HuH-7.5 (cell line): Measurements from ENCODE around the gene NUP93.

ENCODE experiments used
- DNase-seq: peaks from one replicate; pipeline ENCODE4 v3.0.0; 2011; ENCODE audit warnings: low spot score

NUP93 gene

GRCh38 chr16:56817056-56817455 lies 87.1 kb downstream of the NUP93 start:
- no peak for DNase-seq

- no peak for DNase-seq
These were observed 88.0 kb downstream of the NUP93 start for GRCh38 chr16:56817938-56818337.

GRCh38 chr16:56823081-56823733 lies 93.3 kb downstream of the NUP93 start:
- no peak for DNase-seq

- no peak for DNase-seq
These were observed 94.4 kb downstream of the NUP93 start for GRCh38 chr16:56824331-56824730.

DNA sequence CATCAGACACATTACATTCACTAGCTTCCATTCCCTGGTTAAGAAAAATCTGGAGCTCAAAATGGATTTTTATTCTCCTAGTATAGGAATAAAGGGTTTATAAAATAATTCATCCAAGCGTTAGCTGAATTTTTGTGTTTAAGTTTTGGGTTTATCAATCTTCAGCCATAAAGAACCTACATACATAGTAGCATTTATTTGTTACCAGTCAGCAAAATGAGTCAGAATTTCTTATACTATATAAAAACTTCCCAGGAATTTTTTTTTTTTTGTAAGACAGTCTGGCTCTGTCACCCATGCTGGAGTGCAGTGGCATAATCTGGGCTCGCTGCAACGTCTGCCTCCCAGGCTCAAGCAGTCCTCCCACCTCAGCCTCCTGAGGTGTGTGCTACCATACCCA lies 94.9 kb downstream of the NUP93 start:
- DNase-seq = no peak

GRCh38 chr16:56825826-56826225 lies 95.9 kb downstream of the NUP93 start:
- DNase-seq = no peak

DNA sequence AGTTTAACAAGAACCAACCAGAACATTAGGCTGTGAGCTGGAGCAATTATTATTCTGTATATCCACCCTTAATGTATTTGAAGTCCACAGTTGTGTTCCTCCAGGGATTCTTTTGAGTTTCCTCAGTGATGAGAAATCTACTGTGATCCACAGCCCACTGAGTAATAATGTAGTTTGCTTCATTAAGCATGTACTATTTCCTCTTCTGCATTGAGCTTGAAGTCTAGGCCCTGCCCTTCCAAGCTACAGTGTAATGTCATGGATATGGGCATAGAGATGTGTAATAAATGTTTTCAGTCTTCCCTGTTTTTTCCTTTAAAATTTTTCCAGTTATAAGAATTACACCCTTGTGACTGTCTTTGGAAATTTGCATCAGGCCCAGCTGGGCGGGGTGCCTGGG lies 98.7 kb downstream of the NUP93 start:
- DNase-seq = no peak

DNA sequence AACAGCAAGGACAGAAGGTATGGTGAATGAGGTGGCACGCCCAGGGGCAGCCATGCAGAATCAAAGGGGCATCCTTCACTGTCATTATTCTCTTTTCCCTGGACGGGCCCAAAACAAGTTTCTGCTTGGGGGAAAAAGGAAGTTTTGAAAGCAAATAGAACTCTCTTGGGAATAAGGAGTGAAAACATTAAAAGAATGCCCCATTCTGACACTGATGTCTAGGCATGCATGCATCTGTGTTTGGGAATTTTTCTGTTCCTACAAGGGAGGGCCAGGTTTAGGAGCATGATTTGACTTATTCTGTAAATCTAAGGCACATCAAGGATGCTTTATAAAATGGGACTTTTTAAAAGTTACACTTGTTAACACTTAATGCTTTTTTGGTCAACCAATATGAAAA lies 100.7 kb downstream of the NUP93 start:
- DNase-seq = no peak

- DNase-seq = no peak
These were observed 102.8 kb downstream of the NUP93 start for GRCh38 chr16:56832768-56833167.

- DNase-seq = no peak
These were observed 103.5 kb downstream of the NUP93 start for GRCh38 chr16:56833243-56833970.

- DNase-seq = no peak
These were observed 105.4 kb downstream of the NUP93 start for GRCh38 chr16:56835320-56835719.

DNA sequence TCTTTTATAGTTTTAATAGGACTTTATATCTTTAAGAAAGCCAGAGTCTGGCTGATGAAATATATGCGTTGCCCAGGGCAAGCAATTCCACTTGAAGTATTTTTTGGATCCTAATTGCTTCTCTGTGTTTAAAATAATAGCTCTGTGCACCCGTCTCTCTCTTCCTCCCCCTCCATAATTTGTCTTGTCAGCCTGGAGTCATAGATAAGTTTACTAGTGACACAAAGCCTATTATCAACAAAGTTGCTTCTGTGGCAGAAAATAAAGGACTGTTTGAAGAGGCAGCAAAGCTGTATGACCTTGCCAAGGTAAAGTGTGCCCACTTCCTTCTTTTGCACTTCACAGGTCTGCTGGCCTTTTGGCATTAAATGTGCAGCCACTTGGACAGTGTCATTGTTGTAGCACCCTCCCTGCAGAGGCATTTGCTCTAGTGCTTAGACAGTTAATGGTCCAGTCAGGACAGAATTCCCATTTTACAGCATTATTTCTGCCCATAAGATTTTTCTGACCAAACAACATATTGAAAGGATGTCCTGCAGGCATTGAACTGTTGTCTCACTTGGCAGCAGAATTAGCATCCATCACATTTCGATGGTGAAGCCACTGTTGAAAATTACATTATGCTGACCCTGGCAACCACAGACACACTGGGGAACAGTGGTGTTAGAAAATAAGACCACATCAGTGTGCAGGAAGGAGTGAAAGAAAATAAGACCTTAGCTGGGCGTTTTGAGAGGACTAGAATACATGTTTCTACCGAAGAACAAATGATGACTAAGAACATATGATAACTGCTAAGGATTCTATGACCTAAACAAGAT lies 106.7 kb downstream of the NUP93 start:
- no peak for DNase-seq

- no peak for DNase-seq
These were observed 108.9 kb downstream of the NUP93 start for GRCh38 chr16:56838622-56839337.

GRCh38 chr16:56841233-56841632 lies 111.3 kb downstream of the NUP93 start:
- DNase-seq = no peak

DNA sequence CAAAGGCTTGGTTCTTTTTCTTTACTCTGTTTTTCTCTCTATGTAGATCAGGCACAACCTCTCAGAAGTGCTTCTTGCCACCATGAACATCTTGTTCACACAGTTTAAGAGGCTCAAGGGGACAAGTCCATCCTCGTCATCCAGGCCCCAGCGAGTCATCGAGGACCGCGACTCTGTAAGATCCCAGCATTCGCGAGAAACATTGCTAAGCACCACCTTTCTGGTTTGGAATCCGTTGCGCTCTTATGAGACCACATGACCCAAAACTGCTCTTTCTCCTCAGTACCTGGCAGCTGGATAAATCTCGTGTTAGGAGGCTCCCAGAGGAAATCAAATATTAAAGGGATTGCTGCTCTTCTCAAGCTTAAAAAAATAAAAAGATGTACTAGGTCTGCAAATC lies 111.7 kb downstream of the NUP93 start:
- no peak for DNase-seq

GRCh38 chr16:56842133-56842532 lies 112.2 kb downstream of the NUP93 start:
- DNase-seq = no peak

DNA sequence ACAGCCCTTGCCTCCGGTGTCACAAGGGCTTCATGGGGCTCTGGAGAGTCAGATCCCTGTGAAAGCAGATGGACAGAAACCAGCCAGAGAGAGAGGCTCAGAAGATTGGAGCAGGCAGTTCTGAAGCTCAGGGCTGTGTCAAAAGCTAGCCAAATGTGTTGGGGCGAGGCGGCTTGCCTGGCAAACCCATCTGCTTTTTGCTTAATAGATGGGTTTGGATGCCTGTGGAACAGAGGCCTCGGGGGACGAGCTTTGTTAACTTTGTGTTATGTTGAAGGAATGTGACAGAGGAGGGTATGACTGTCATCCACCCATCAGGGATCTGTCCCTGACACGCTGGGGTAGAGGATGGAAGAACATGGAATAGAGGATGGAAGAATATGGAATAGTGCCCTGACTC lies 114.1 kb downstream of the NUP93 start:
- no peak for DNase-seq

DNA sequence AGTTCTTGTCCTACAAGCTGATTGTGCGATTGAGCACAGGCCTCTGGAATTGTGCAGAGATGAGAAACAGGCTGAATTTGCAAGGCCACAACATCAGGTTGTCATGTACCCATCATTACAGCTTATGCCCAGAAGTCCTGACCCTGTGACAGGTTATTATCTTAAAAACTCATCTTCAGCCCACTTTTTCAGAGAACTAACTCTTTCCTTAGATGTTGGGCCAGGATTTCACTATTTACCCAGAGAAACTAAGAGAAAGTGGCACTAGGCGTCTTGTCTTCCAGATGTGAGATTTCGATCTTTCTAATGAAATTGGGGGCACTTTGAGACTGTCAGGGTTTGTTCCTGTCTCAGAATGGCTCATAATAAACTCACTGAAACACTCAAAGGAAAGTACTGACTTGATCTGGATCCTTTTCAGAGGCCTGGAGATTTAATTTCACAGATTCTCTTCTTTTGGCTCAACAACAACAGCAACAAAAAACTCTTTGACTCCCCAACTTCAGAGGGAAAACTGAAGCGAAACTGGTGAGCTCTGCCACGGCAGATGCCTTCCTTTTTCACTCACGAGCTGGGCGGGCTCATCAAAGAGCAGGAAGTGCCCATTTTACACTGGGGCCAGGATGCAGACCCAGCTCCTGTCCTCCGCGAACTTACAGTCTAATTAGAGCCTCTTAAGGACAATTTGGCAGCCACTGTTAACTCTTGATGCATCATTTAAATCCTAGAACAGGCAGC lies 117.4 kb downstream of the NUP93 start:
- DNase-seq = no peak

- DNase-seq = no peak
These were observed 118.4 kb downstream of the NUP93 start for GRCh38 chr16:56848029-56848936.

GRCh38 chr16:56848955-56849689 lies 119.2 kb downstream of the NUP93 start:
- no peak for DNase-seq
